ENCODE results near the gene TMEM217.

Gene TMEM217

DNA sequence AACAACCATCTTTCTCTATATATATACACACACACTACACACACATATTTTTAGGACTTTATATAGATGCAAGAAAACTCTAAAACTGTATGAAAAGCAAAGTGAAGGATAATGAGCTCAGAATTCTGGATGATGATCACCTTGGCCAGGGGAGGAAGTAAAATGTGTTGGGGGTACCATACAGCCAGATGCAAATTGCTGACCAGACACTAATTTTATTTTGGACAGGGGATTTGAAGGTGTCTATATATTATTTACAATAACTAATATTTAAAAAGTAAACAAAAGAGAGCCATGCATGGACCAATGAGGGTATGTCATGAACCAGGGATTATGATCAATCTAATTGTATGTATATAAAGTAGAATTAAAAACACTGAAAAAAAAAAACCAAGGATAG lies 20.2 kb downstream of the TMEM217 start:
- Histone ChIP-seq H3K9me3 (ENCODE audit: insufficient read depth, low read length) (no peaks in the 10 kb centered on the region), H3K27me3 (ENCODE audit: low read length) (no peaks in the 10 kb centered on the region), H3K27ac (ENCODE audit: low read depth, low read length) (no peak overlapping the region), H3K9me2 (replicated peaks; ENCODE audit: insufficient read depth, low read length) (no peaks in the 10 kb centered on the region), H3K4me3 (ENCODE audit: insufficient read depth, low read length, poor library complexity, severe bottlenecking) (no peak overlapping the region), H3F3A (ENCODE audit: insufficient read depth) (no peaks in the 10 kb centered on the region), H4K20me1 (ENCODE audit: low read depth, low read length) (no peaks in the 10 kb centered on the region), H2AFZ (ENCODE audit: low read depth, low read length, severe bottlenecking) (no peak overlapping the region), H3K9ac (ENCODE audit: low read length) (no peak overlapping the region), H3K79me2 (ENCODE audit: insufficient read depth, low read length) (no peaks in the 10 kb centered on the region), H3K36me3 (ENCODE audit: low read length) (no peaks in the 10 kb centered on the region), H3K4me2 (ENCODE audit: low read depth, low read length, poor library complexity, severe bottlenecking) (no peak overlapping the region)
- no peak for TF ChIP-seq CTCF (IDR thresholded peaks at IDR 0.05; ENCODE audit: insufficient read depth, low read length, poor library complexity, severe bottlenecking)
- no peak for TF ChIP-seq EZH2phosphoT487 (conservative IDR thresholded peaks at IDR 0.05; ENCODE audit: low read length)

DNA sequence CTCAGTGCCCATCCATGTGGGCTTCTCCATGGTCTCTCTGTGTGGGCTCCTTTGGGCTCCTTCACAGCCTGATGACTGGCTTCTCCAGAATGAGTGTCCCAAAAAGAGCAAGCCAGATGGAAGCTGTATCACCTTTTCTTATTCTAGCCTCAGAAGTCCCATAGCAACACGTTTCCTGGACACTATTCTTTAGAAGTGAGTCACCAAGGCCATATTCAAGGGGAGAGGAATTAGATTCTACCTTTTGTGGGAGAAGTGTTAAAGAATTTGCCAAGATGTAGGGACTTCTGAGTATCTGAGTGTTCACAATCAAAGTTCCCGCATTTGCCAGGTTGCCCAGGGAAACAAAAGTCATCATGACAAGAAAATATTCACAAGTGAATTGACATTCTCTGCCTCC lies 21.0 kb downstream of the TMEM217 start:
- Histone ChIP-seq H4K20me1 (ENCODE audit: low read depth, low read length) (no peaks in the 10 kb centered on the region), H3K27me3 (ENCODE audit: low read length) (no peaks in the 10 kb centered on the region), H3K4me2 (ENCODE audit: low read depth, low read length, poor library complexity, severe bottlenecking) (no peak overlapping the region), H3K4me3 (ENCODE audit: insufficient read depth, low read length, poor library complexity, severe bottlenecking) (no peak overlapping the region), H3K9me2 (replicated peaks; ENCODE audit: insufficient read depth, low read length) (no peaks in the 10 kb centered on the region), H3K27ac (ENCODE audit: low read depth, low read length) (no peak overlapping the region), H3K79me2 (ENCODE audit: insufficient read depth, low read length) (no peaks in the 10 kb centered on the region), H3K9ac (ENCODE audit: low read length) (no peak overlapping the region), H2AFZ (ENCODE audit: low read depth, low read length, severe bottlenecking) (no peak overlapping the region), H3F3A (ENCODE audit: insufficient read depth) (no peaks in the 10 kb centered on the region), H3K9me3 (ENCODE audit: insufficient read depth, low read length) (no peaks in the 10 kb centered on the region), H3K36me3 (ENCODE audit: low read length) (no peaks in the 10 kb centered on the region)
- no peak for TF ChIP-seq EZH2phosphoT487 (conservative IDR thresholded peaks at IDR 0.05; ENCODE audit: low read length)
- no peak for TF ChIP-seq CTCF (IDR thresholded peaks at IDR 0.05; ENCODE audit: insufficient read depth, low read length, poor library complexity, severe bottlenecking)

DNA sequence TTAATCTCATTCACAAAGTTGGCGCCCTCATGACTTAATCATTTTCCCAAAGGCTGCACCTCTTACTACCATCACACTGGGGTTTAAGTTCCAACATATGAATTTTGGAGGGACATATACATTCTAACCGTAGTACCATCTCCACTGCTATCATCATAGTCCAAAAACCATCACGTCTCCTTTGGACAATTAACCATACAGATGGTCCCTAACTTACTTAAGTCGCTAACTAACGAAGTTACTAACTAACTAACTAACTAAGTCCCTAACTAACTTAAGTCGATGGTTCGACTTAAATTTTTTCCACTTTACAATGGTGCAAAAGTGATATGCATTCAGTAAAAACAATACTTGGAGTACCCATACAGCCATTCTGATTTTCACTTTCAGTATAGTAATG lies 24.4 kb downstream of the TMEM217 start:
- Histone ChIP-seq H4K20me1 (ENCODE audit: low read depth, low read length) (no peaks in the 10 kb centered on the region), H3K27ac (ENCODE audit: low read depth, low read length) (no peak overlapping the region), H3K4me3 (ENCODE audit: insufficient read depth, low read length, poor library complexity, severe bottlenecking) (no peak overlapping the region), H3K36me3 (ENCODE audit: low read length) (no peaks in the 10 kb centered on the region), H3K9ac (ENCODE audit: low read length) (no peak overlapping the region), H3K9me3 (ENCODE audit: insufficient read depth, low read length) (no peaks in the 10 kb centered on the region), H3F3A (ENCODE audit: insufficient read depth) (no peaks in the 10 kb centered on the region), H3K27me3 (ENCODE audit: low read length) (no peaks in the 10 kb centered on the region), H3K4me2 (ENCODE audit: low read depth, low read length, poor library complexity, severe bottlenecking) (no peak overlapping the region), H3K79me2 (ENCODE audit: insufficient read depth, low read length) (no peaks in the 10 kb centered on the region), H3K9me2 (replicated peaks; ENCODE audit: insufficient read depth, low read length) (no peaks in the 10 kb centered on the region), H2AFZ (ENCODE audit: low read depth, low read length, severe bottlenecking) (no peak overlapping the region)
- TF ChIP-seq EZH2phosphoT487 (conservative IDR thresholded peaks at IDR 0.05; ENCODE audit: low read length), result no peak

GRCh38 chr6:37232430-37233017 lies 25.4 kb downstream of the TMEM217 start:
- H4K20me1 ChIP-seq (ENCODE audit: low read depth, low read length), result no peaks in the 10 kb centered on the region
- H3K79me2 ChIP-seq (ENCODE audit: insufficient read depth, low read length), result no peaks in the 10 kb centered on the region
- H3K36me3 ChIP-seq (ENCODE audit: low read length), result no peaks in the 10 kb centered on the region
- no peaks in the 10 kb centered on the region for H3F3A ChIP-seq (ENCODE audit: insufficient read depth)
- H3K9me2 ChIP-seq (replicated peaks; ENCODE audit: insufficient read depth, low read length), result no peaks in the 10 kb centered on the region
- no peak overlapping the region for H2AFZ ChIP-seq (ENCODE audit: low read depth, low read length, severe bottlenecking)
- TF ChIP-seq EZH2phosphoT487 (conservative IDR thresholded peaks at IDR 0.05; ENCODE audit: low read length), result no peak
- no peak for TF ChIP-seq CTCF (IDR thresholded peaks at IDR 0.05; ENCODE audit: insufficient read depth, low read length, poor library complexity, severe bottlenecking)
- H3K4me3 ChIP-seq (ENCODE audit: insufficient read depth, low read length, poor library complexity, severe bottlenecking), result no peak overlapping the region
- no peak overlapping the region for H3K9ac ChIP-seq (ENCODE audit: low read length)
- no peak overlapping the region for H3K4me2 ChIP-seq (ENCODE audit: low read depth, low read length, poor library complexity, severe bottlenecking)
- no peak overlapping the region for H3K27ac ChIP-seq (ENCODE audit: low read depth, low read length)
- no peaks in the 10 kb centered on the region for H3K27me3 ChIP-seq (ENCODE audit: low read length)
- H3K9me3 ChIP-seq (ENCODE audit: insufficient read depth, low read length), result no peaks in the 10 kb centered on the region

Measured in SU-DHL-6 (cell line).